KMS-11 (cell line): ENCODE results near the gene SLC1A7.

ENCODE experiments used
- H2AFZ ChIP-seq: fragments of 200-600 bp; sonication (generic); 2 replicates; pipeline ENCODE4 v1.6.1; 2016; ENCODE audit warnings: antibody characterized with exemption, mixed run types, low read depth
- H3K27ac ChIP-seq: fragments of 200-600 bp; sonication (generic); 2 replicates; pipeline ENCODE4 v1.6.1; 2016; ENCODE audit warnings: mild to moderate bottlenecking, mixed run types
- H3K27me3 ChIP-seq: fragments of 200-600 bp; sonication (generic); 2 replicates; pipeline ENCODE4 v1.6.1; 2017; ENCODE audit warnings: mild to moderate bottlenecking, low read depth, mixed run types, moderate library complexity; ENCODE audit not compliant: insufficient read depth
- H3K36me3 ChIP-seq: fragments of 200-600 bp; sonication (generic); 2 replicates; pipeline ENCODE4 v1.6.1; 2017; ENCODE audit warnings: mild to moderate bottlenecking, mixed run types; ENCODE audit not compliant: insufficient read depth
- H3K4me1 ChIP-seq: fragments of 200-600 bp; sonication (generic); 2 replicates; pipeline ENCODE4 v1.6.1; 2016; ENCODE audit warnings: mild to moderate bottlenecking, low read depth, mixed run types; ENCODE audit not compliant: poor library complexity, severe bottlenecking
- H3K4me2 ChIP-seq: fragments of 200-600 bp; sonication (generic); 2 replicates; pipeline ENCODE4 v1.7.0; 2016; ENCODE audit warnings: mild to moderate bottlenecking, mixed run types
- H3K4me3 ChIP-seq: fragments of 200-600 bp; sonication (generic); IDR thresholded peaks from 2 replicates; pipeline ENCODE4 v1.6.1; 2017; ENCODE audit warnings: low read depth, low read length, mixed read lengths; ENCODE audit not compliant: insufficient read depth
- H3K79me2 ChIP-seq: fragments of 200-600 bp; sonication (generic); 2 replicates; pipeline ENCODE4 v1.6.1; 2016; ENCODE audit warnings: low read depth, mixed run types; ENCODE audit not compliant: insufficient read depth
- H3K9ac ChIP-seq: fragments of 200-600 bp; sonication (generic); 2 replicates; pipeline ENCODE4 v1.6.1; 2016; ENCODE audit warnings: mild to moderate bottlenecking, mixed run types
- H4K20me1 ChIP-seq: fragments of 200-600 bp; sonication (generic); 2 replicates; pipeline ENCODE4 v1.6.1; 2016; ENCODE audit warnings: mild to moderate bottlenecking, mixed run types; ENCODE audit not compliant: insufficient read depth
- TF ChIP-seq, protein P1 (sequence below): fragments of 200-600 bp; sonication (generic); conservative IDR thresholded peaks from 2 replicates; pipeline ENCODE4 v1.6.1; 2017; ENCODE audit warnings: low read depth, mild to moderate bottlenecking, antibody characterized with exemption, low read length, moderate library complexity, mixed read lengths

Gene SLC1A7

DNA sequence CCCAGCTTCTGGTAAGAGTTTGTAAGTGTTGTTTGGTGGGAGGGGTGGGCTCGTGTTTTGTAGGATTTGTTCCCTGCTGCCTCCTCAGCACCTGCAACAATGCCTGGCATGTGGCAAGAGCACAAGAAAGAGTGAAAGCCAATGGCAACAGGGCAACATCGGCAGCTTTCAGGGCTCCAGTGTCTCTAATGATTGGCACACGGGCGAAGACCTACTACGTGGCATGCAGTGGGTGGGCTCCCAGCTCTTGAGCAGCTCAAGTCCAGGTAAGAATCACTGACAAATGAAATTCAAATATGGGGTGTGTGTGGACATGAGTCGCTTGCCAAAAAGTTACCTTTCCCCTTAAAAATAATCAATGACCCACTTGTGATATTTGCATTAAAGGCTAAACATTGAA, 23.9 kb upstream of the SLC1A7 start:
- Histone ChIP-seq H3K4me2 (no peak overlapping the region), H3K27me3 (no peaks in the 10 kb centered on the region), H4K20me1 (no peaks in the 10 kb centered on the region), H3K27ac (no peak overlapping the region), H3K4me3 (no peak overlapping the region), H3K79me2 (no peaks in the 10 kb centered on the region), H3K36me3 (no peaks in the 10 kb centered on the region), H3K4me1 (no peaks in the 10 kb centered on the region), H3K9ac (no peak overlapping the region), H2AFZ (no peak overlapping the region)
- TF ChIP-seq, protein P1, sequence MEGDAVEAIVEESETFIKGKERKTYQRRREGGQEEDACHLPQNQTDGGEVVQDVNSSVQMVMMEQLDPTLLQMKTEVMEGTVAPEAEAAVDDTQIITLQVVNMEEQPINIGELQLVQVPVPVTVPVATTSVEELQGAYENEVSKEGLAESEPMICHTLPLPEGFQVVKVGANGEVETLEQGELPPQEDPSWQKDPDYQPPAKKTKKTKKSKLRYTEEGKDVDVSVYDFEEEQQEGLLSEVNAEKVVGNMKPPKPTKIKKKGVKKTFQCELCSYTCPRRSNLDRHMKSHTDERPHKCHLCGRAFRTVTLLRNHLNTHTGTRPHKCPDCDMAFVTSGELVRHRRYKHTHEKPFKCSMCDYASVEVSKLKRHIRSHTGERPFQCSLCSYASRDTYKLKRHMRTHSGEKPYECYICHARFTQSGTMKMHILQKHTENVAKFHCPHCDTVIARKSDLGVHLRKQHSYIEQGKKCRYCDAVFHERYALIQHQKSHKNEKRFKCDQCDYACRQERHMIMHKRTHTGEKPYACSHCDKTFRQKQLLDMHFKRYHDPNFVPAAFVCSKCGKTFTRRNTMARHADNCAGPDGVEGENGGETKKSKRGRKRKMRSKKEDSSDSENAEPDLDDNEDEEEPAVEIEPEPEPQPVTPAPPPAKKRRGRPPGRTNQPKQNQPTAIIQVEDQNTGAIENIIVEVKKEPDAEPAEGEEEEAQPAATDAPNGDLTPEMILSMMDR = no peak

DNA sequence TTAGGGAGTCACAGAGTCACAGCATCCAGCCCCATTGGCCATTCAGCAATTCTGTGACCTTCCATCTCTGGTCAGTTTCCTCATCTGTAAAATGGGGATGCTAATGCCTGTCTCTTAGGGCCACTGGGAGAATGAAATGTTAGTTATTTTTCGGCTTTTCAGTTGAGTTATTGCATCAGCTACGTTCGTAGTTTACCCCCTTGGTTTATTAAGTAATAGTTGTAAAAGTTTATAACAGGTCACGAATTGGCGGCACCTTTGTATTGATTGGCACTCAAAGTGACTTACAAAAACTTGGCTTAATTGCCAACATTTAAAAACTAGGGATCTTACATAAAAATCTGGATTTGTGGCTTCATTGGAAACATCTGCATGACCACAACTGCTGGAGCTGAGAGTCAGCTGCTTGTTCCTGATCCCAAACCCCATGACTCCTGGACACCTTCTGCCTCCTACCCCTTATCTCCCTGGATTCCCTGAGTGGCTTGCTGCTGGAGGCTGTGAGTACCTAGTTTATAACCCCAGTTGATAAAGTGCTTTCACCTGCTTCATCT, 23.0 kb upstream of the SLC1A7 start:
- Histone ChIP-seq H4K20me1 (no peaks in the 10 kb centered on the region), H3K36me3 (no peaks in the 10 kb centered on the region), H2AFZ (no peak overlapping the region), H3K4me2 (no peak overlapping the region), H3K4me3 (no peak overlapping the region), H3K27me3 (no peaks in the 10 kb centered on the region), H3K9ac (no peak overlapping the region), H3K27ac (no peak overlapping the region), H3K79me2 (no peaks in the 10 kb centered on the region), H3K4me1 (no peaks in the 10 kb centered on the region)
- TF ChIP-seq, protein P1 = no peak

DNA sequence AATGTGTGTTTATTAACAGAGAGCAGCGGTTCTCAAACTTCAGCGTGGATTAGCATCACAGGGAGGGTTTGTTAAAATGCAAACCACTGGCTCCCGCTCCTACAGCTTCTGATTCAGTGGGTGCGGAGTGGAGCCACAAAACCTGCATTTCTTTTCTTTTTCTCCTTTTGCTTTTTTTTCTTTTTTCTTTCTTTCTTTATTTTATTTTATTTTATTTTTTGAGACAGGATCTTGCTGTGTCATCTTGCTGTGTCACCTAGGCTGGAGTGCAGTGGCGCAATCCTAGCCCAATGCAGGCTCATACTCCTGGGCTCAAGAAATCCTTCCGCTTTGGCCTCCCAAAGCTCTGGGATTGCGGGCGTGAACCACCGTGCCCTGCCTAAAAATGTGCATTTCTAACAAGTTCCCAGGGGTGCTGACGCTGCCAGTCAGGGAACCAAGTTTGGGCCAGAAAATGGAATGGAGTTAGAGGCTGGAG, 20.9 kb upstream of the SLC1A7 start:
- Histone ChIP-seq H4K20me1 (no peaks in the 10 kb centered on the region), H2AFZ (no peak overlapping the region), H3K79me2 (no peaks in the 10 kb centered on the region), H3K4me3 (no peak overlapping the region), H3K4me2 (no peak overlapping the region), H3K9ac (no peak overlapping the region), H3K27ac (no peak overlapping the region), H3K27me3 (no peaks in the 10 kb centered on the region), H3K36me3 (no peaks in the 10 kb centered on the region), H3K4me1 (no peaks in the 10 kb centered on the region)
- TF ChIP-seq, protein P1 = no peak

DNA sequence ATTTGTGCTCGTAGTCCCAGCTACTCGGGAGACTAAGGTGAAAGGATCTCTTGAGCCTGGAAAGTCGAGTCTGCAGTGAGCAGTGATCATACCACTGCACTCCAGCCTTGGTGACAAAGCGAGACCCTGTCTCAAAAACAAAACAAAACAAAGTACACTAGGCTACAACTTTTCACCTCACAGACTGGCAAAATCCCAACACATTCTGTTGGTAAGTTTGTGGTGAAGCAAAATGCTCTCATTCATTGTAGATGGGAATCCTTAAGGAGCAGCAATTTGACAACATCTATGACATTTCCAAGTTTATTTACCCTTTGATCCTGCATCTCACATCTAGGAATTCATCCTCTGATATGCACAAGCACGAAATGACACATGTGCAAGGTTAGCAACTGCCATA, 20.2 kb upstream of the SLC1A7 start:
- Histone ChIP-seq H3K4me3 (no peak overlapping the region), H4K20me1 (no peaks in the 10 kb centered on the region), H3K4me2 (no peak overlapping the region), H3K79me2 (no peaks in the 10 kb centered on the region), H3K36me3 (no peaks in the 10 kb centered on the region), H3K27me3 (no peaks in the 10 kb centered on the region), H2AFZ (no peak overlapping the region), H3K9ac (no peak overlapping the region), H3K27ac (no peak overlapping the region), H3K4me1 (no peaks in the 10 kb centered on the region)
- TF ChIP-seq, protein P1 = no peak
